IMR-90 (cell line): ENCODE measurements around the gene PPP6C. TPM values are rescaled to one million over a fixed set of nuclear protein-coding genes. Genes with fewer than 3 reads are reported as not detected.
A peak's percentile ranks its signal among the peaks of the same experiment; 100 is the strongest.

ENCODE experiments used
- ATAC-seq: fragments of 200-7000 bp; cut with Tn5 transposase; 2 replicates; pipeline ENCODE4 v1.9.1; 2020; ENCODE audit warnings: low read depth, mild to moderate bottlenecking, moderate library complexity
- BruUV-seq: library from RNA; stranded (reverse); fragments of 400-500 nt; replicated peaks from 2 replicates; lab custom pipeline; 2021; lab: Mats Ljungman, UMichigan
- CTCF ChIA-PET: fragments of 300-600 bp; formaldehyde crosslinking; extraction: SDS; loops from one replicate; lab custom pipeline; 2021; ENCODE audit warnings: antibody characterized with exemption; lab: Yijun Ruan, JAX
- POLR2A ChIA-PET: fragments of 300-600 bp; sonication (Branson Sonifier 250); formaldehyde crosslinking; loops from one replicate; lab custom pipeline; 2022; ENCODE audit warnings: antibody characterized with exemption; ENCODE audit not compliant: unreplicated experiment; lab: Charles Lee
- DNase-seq: peaks from one replicate; pipeline ENCODE4 v3.0.0; 2013
- H2AFZ ChIP-seq: replicated peaks from 2 replicates; pipeline ENCODE3; 2013; ENCODE audit warnings: low read length, mild to moderate bottlenecking; ENCODE audit not compliant: poor library complexity
- H2AK5ac ChIP-seq: 2 replicates; pipeline ENCODE4 v1.6.1; 2013; ENCODE audit warnings: low read depth, low read length, inconsistent platforms
- H2AK9ac ChIP-seq: replicated peaks from 2 replicates; pipeline ENCODE3; 2013; ENCODE audit warnings: mild to moderate bottlenecking, low read depth, low read length, moderate library complexity; ENCODE audit not compliant: poor library complexity
- H2BK120ac ChIP-seq: 2 replicates; pipeline ENCODE4 v1.6.1; 2013; ENCODE audit warnings: low read depth, low read length, inconsistent platforms
- H2BK15ac ChIP-seq: 3 replicates; pipeline ENCODE4 v1.6.1; 2013; ENCODE audit warnings: low read depth, low read length, inconsistent platforms
- H2BK20ac ChIP-seq: 2 replicates; pipeline ENCODE4 v1.6.1; 2013; ENCODE audit warnings: low read depth, mild to moderate bottlenecking, inconsistent platforms, low read length, moderate library complexity
- H2BK5ac ChIP-seq: 2 replicates; pipeline ENCODE4 v1.6.1; 2013; ENCODE audit warnings: mild to moderate bottlenecking, low read depth, low read length, inconsistent platforms; ENCODE audit not compliant: poor library complexity, severe bottlenecking
- H3K14ac ChIP-seq: replicated peaks from 2 replicates; pipeline ENCODE4 v1.6.1; 2013; ENCODE audit warnings: low read depth, low read length, inconsistent platforms
- H3K18ac ChIP-seq: 2 replicates; pipeline ENCODE4 v1.6.1; 2013; ENCODE audit warnings: low read depth, low read length, control low read depth
- H3K23ac ChIP-seq: 2 replicates; pipeline ENCODE4 v1.6.1; 2013; ENCODE audit warnings: low read depth, low read length, inconsistent platforms
- H3K27ac ChIP-seq: 2 replicates; pipeline ENCODE4 v1.5.1; 2013; ENCODE audit warnings: mild to moderate bottlenecking, control low read depth, low read length; ENCODE audit not compliant: insufficient read depth
- H3K27me3 ChIP-seq: 2 replicates; pipeline ENCODE4 v1.6.1; 2013; ENCODE audit warnings: low read length; ENCODE audit not compliant: control insufficient read depth, insufficient read depth
- H3K36me3 ChIP-seq: 2 replicates; pipeline ENCODE4 v1.6.1; 2013; ENCODE audit warnings: low read length, mixed read lengths; ENCODE audit not compliant: control insufficient read depth, insufficient read depth
- H3K4ac ChIP-seq: 2 replicates; pipeline ENCODE4 v1.6.1; 2013; ENCODE audit warnings: low read depth, low read length, inconsistent platforms
- H3K4me1 ChIP-seq: 2 replicates; pipeline ENCODE4 v1.6.1; 2013; ENCODE audit warnings: low read length, mixed read lengths; ENCODE audit not compliant: control insufficient read depth, insufficient read depth
- H3K4me2 ChIP-seq: 2 replicates; pipeline ENCODE4 v1.6.1; 2013; ENCODE audit warnings: low read depth, mild to moderate bottlenecking, control low read depth, low read length, moderate library complexity
- H3K4me3 ChIP-seq: 2 replicates; pipeline ENCODE4 v1.5.1; 2013; ENCODE audit warnings: low read depth, mild to moderate bottlenecking, control low read depth, low read length, moderate library complexity; ENCODE audit not compliant: insufficient read depth
- H3K56ac ChIP-seq: 2 replicates; pipeline ENCODE4 v1.6.1; 2013; ENCODE audit warnings: low read length, inconsistent platforms; ENCODE audit not compliant: insufficient read depth; ENCODE audit errors: extremely low read depth
- H3K79me1 ChIP-seq, 2 experiments: 2 replicates each; pipeline ENCODE4 v1.6.1; 2013; ENCODE audit warnings: low read length in 2 of 2, inconsistent platforms in 1 of 2, low read depth in 1 of 2
- H3K9ac ChIP-seq: 2 replicates; pipeline ENCODE4 v1.6.1; 2013; ENCODE audit warnings: low read depth, low read length, control low read depth
- H3K9me1 ChIP-seq: 2 replicates; pipeline ENCODE4 v1.6.1; 2013; ENCODE audit warnings: low read length, inconsistent platforms; ENCODE audit not compliant: insufficient read depth
- H3K9me3 ChIP-seq: 2 replicates; pipeline ENCODE4 v1.6.1; 2013; ENCODE audit warnings: low read length; ENCODE audit not compliant: control insufficient read depth, insufficient read depth
- H4K20me1 ChIP-seq: 2 replicates; pipeline ENCODE4 v1.6.1; 2013; ENCODE audit warnings: low read length, inconsistent platforms; ENCODE audit not compliant: insufficient read depth
- H4K5ac ChIP-seq: 2 replicates; pipeline ENCODE4 v1.6.1; 2013; ENCODE audit warnings: mild to moderate bottlenecking, low read depth, low read length, control low read depth
- H4K8ac ChIP-seq, 2 experiments: 2 replicates each; pipeline ENCODE4 v1.6.1; 2013; ENCODE audit warnings: low read depth in 2 of 2, low read length in 2 of 2, control low read depth in 1 of 2, inconsistent platforms in 1 of 2
- H4K91ac ChIP-seq: 2 replicates; pipeline ENCODE4 v1.6.1; 2013; ENCODE audit warnings: low read depth, low read length, inconsistent platforms; ENCODE audit not compliant: insufficient read depth
- CEBPB ChIP-seq: IDR thresholded peaks from 2 replicates; pipeline ENCODE4 v1.6.1; 2012; ENCODE audit warnings: low read depth, low read length, improper control_type of control experiment
- CHD1 ChIP-seq: IDR thresholded peaks from 2 replicates; pipeline ENCODE4 v1.6.1; 2012; ENCODE audit warnings: low read depth, low read length, improper control_type of control experiment
- FOS ChIP-seq: fragments of 150-350 bp; IDR thresholded peaks from 2 replicates; pipeline ENCODE4 v1.6.1; 2016; ENCODE audit warnings: low read depth, low read length
- POLR2A ChIP-seq: IDR thresholded peaks from 2 replicates; pipeline ENCODE4 v1.6.1; 2012; ENCODE audit warnings: mild to moderate bottlenecking, low read depth, low read length
- WGBS, 2 experiments: methylation state at CpG; one replicate each; pipeline versions ENCODE4 v1.1.5 to v1.1.7; 2013; ENCODE audit warnings: missing lambda C conversion rate in 2 of 2; ENCODE audit not compliant: insufficient read length in 1 of 2; ENCODE audit errors: extremely low coverage in 2 of 2; 5-methylcytosine and 5-hydroxymethylcytosine counted together
- dilution Hi-C: fragments of 300-500 bp; cut with HindIII; formaldehyde crosslinking; loops from one replicate; pipeline ENCODE4 v1.14.3; 2018; ENCODE audit warnings: low sequenced_read_pairs; ENCODE audit not compliant: unreplicated experiment
- in situ Hi-C: fragments of 300-500 bp; cut with MboI; formaldehyde crosslinking; loops from 3 replicates; pipeline ENCODE4 v1.14.3; 2019; ENCODE audit warnings: low sequenced_read_pairs, inconsistent platforms, mixed read lengths
- intact Hi-C: fragments of 100-400 bp; cut with micrococcal nuclease; formaldehyde crosslinking; loops from 2 replicates; pipeline ENCODE4 v1.10.0; 2022
- polyA plus RNA-seq, 3 experiments: library from polyadenylated mRNA; depleted of rRNA; stranded (reverse); fragments of >200 nt; gene quantifications; 2 replicates each; pipeline ENCODE4 v1.2.3, GENCODE V29; 2012; ENCODE audit warnings: low replicate concordance in 1 of 3
- total RNA-seq: library from RNA; depleted of rRNA; stranded (reverse); fragments of >200 nt; gene quantifications from 2 replicates; pipeline ENCODE4 v1.2.3, GENCODE V29; 2012

The PPP6C gene
- total and polyA plus RNA-seq, 2 of the 4 experiments (the other 2 are of a cell fraction): 14.5 to 15.4 TPM

DNA sequence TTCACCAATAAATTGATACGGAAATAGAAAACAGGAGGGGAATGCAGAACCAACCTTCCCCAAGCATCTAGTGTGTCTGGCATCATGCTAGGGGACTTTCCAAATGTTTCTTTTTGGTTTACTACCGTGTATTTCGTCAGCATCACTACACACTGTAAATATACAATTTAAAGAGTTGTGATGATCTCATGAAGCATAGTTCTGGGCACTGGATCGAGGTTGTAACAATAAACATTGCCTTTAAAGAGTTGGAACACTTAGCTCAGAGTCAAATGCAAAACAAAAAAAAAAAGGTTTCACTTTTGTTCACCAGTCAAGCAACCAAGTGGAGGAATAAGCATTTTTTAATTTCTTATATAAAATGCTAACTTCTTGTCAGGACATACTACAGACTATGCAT, 43.4 kb downstream of the PPP6C start:
- no peak overlapping the region for H2BK20ac ChIP-seq
- no peak overlapping the region for H3K56ac ChIP-seq
- no peak overlapping the region for H3K14ac ChIP-seq
- H3K79me1 ChIP-seq: peaks cover 7 to 32% of the 10 kb centered on the region in 2 experiments
- no peaks in the 10 kb centered on the region for H3K27me3 ChIP-seq
- no CpG with 5 or more reads among the region's 4 CpGs for WGBS, 2 experiments
- no peaks in the 10 kb centered on the region for H4K20me1 ChIP-seq
- H2AK5ac ChIP-seq: no peak overlapping the region
- peaks cover 5% of the 10 kb centered on the region; the same call in 1 of the 2 replicates for H3K4me1 ChIP-seq
- intact Hi-C loops (no loop called here), dilution Hi-C loops (no loop called here), in situ Hi-C loops (loop anchor here (10.0 kb wide), 2 partner anchors 281 to 371 kb away; partner anchors contain the start of genes ARPC5L, NR6A1, OLFML2A and RPL35)
- H3K4me3 ChIP-seq: no peak overlapping the region
- DNase-seq (peak; percentile 97), ATAC-seq (peak; percentile 38)
- H4K8ac ChIP-seq: no peak overlapping the region
- H3K4ac ChIP-seq: no peak overlapping the region
- no peak overlapping the region for H2BK15ac ChIP-seq
- H2AK9ac ChIP-seq: no peak overlapping the region
- peak; percentile 87 for TF ChIP-seq CEBPB
- TF ChIP-seq POLR2A: no peak
- TF ChIP-seq CHD1: no peak
- 0 out of 2 replicates have a peak, but pooled peaks have one; percentile 2 for TF ChIP-seq FOS
- no peak overlapping the region for H3K18ac ChIP-seq
- no peak overlapping the region for H2AFZ ChIP-seq
- peak overlapping the region; percentile 76 for H2BK5ac ChIP-seq
- no peak overlapping the region for H4K5ac ChIP-seq
- no peaks in the 10 kb centered on the region; the same call in 1 of the 2 replicates for H3K9me1 ChIP-seq
- no peak overlapping the region for H4K91ac ChIP-seq
- peak overlapping the region; percentile 66; the same call in 1 of the 2 replicates for H3K4me2 ChIP-seq
- H3K9ac ChIP-seq: peak overlapping the region; percentile 35; the same call in 1 of the 2 replicates
- no peak overlapping the region for H2BK120ac ChIP-seq
- no peaks in the 10 kb centered on the region for H3K9me3 ChIP-seq
- POLR2A ChIA-PET: interaction anchor here (0.6 kb wide), 2 partner anchors 169 to 942 kb away, joined by 3 to 9 read pairs; no protein-coding TSS in a partner anchor
- peaks cover 13% of the 10 kb centered on the region for H3K36me3 ChIP-seq
- CTCF ChIA-PET: interaction anchor here (0.6 to 1.1 kb wide), 3 partner anchors 24 to 185 kb away, joined by 3 to 5 read pairs (median 4); no protein-coding TSS in a partner anchor
- no peak overlapping the region for H3K23ac ChIP-seq
- no TSS peak for BruUV-seq
- H3K27ac ChIP-seq: peak overlapping the region; percentile 44; the same call in 1 of the 2 replicates
